Right lobe of liver (tissue), 4 donors: ENCODE results near the gene ATL1.

Source experiments
- CTCF ChIP-seq, 4 donors: fragments of 200-600 bp in 3 of 4; fragments of 450-650 bp in 1 of 4; IDR thresholded peaks; one replicate each; pipeline versions ENCODE4 v1.5.1 to v1.8.0; 2016 to 2022; ENCODE audit warnings: antibody characterized with exemption in 4 of 4, mild to moderate bottlenecking in 2 of 4
- POLR2A ChIP-seq: fragments of 450-650 bp; IDR thresholded peaks from one replicate; pipeline ENCODE4 v1.6.1; 2017; ENCODE audit warnings: antibody characterized with exemption, mild to moderate bottlenecking
- donor health status: DM: no; HTN: no; CAD: no.
- donor health status: DM: no; HTN: no; CAD: no.
- donor health status: DM: no; HTN: yes; CAD: no.

- TF ChIP-seq POLR2A (no peak), CTCF (IDR thresholded peaks at IDR 0.05) (no peak)
Measured at GRCh38 chr14:50590464-50590863, 30.5 kb downstream of the ATL1 start.
